WTC11 (cell line): ENCODE measurements around the gene NUP210L. TPM values are rescaled to one million over a fixed set of nuclear protein-coding genes. Genes with fewer than 3 reads are reported as not detected.
"Not testable (repeated sequence)": the region's sequence is repeated elsewhere in the genome, so short reads cannot be mapped to it uniquely, and the experiment has no call there.

Experiments
- ATAC-seq: fragments of 200-7000 bp; cut with Tn5 transposase; 2 replicates; pipeline ENCODE4 v1.10.0; 2021; ENCODE audit warnings: mild to moderate bottlenecking, moderate library complexity
- CTCF ChIA-PET: fragments of 300-600 bp; sonication (Branson Sonifier 250); formaldehyde crosslinking; loops from one replicate; lab custom pipeline; 2021; ENCODE audit warnings: antibody characterized with exemption; lab: Charles Lee
- POLR2A ChIA-PET: fragments of 350-600 bp; sonication (Branson Sonifier 250); formaldehyde crosslinking; loops from one replicate; lab custom pipeline; 2021; ENCODE audit warnings: antibody characterized with exemption; lab: Charles Lee
- DNase-seq: peaks from one replicate; pipeline ENCODE4 v3.0.0; 2021; ENCODE audit warnings: low spot score
- H3K27ac Mint-ChIP-seq: 2 replicates; pipeline ENCODE4 v1.8.0; 2021; ENCODE audit warnings: mixed read lengths
- H3K27me3 Mint-ChIP-seq: 2 replicates; pipeline ENCODE4 v1.8.0; 2021; ENCODE audit warnings: low read depth, mild to moderate bottlenecking, moderate library complexity, mixed read lengths
- H3K36me3 Mint-ChIP-seq: 2 replicates; pipeline ENCODE4 v1.8.0; 2021; ENCODE audit warnings: mixed read lengths
- H3K4me1 Mint-ChIP-seq: 2 replicates; pipeline ENCODE4 v1.8.0; 2022; ENCODE audit warnings: mixed read lengths
- H3K4me3 Mint-ChIP-seq: 2 replicates; pipeline ENCODE4 v1.8.0; 2021; ENCODE audit warnings: mild to moderate bottlenecking, moderate library complexity, mixed read lengths
- H3K9me3 Mint-ChIP-seq: 2 replicates; pipeline ENCODE4 v1.8.0; 2021; ENCODE audit warnings: mixed read lengths
- EMX1 ChIP-seq: fragments of 250-450 bp; sonication (Bioruptor Pico); IDR thresholded peaks from 2 replicates; pipeline ENCODE4 v1.8.0; 2021; ENCODE audit warnings: mild to moderate bottlenecking
- ESRRA ChIP-seq: sonication (generic); formaldehyde crosslinking; IDR thresholded peaks from 2 replicates; pipeline ENCODE4 v1.8.1; 2022; ENCODE audit warnings: mild to moderate bottlenecking, missing genetic modification reagents, borderline replicate concordance
- GTF2I ChIP-seq: fragments of 250-450 bp; sonication (Bioruptor Pico); conservative IDR thresholded peaks from 2 replicates; pipeline ENCODE4 v1.4.0; 2021; ENCODE audit warnings: mild to moderate bottlenecking
- HMGA2 ChIP-seq: fragments of 250-450 bp; sonication (Bioruptor Pico); IDR thresholded peaks from 2 replicates; pipeline ENCODE4 v1.4.0; 2021; ENCODE audit warnings: mild to moderate bottlenecking, moderate library complexity
- IRF1 ChIP-seq: sonication (generic); formaldehyde crosslinking; IDR thresholded peaks from 2 replicates; pipeline ENCODE4 v1.8.0; 2023; ENCODE audit warnings: missing genetic modification reagents
- KAT7 ChIP-seq: sonication (generic); formaldehyde crosslinking; IDR thresholded peaks from 2 replicates; pipeline ENCODE4 v1.8.1; 2023; ENCODE audit warnings: missing genetic modification reagents, mild to moderate bottlenecking, borderline replicate concordance
- MYBL2 ChIP-seq: sonication (generic); formaldehyde crosslinking; IDR thresholded peaks from 2 replicates; pipeline ENCODE4 v1.8.1; 2023; ENCODE audit warnings: mild to moderate bottlenecking, moderate library complexity, missing genetic modification reagents
- NFYB ChIP-seq: sonication (generic); formaldehyde crosslinking; conservative IDR thresholded peaks from 2 replicates; pipeline ENCODE4 v1.8.0; 2022; ENCODE audit warnings: low read depth, missing genetic modification reagents
- SMAD4 ChIP-seq: sonication (generic); formaldehyde crosslinking; IDR thresholded peaks from 2 replicates; pipeline ENCODE4 v1.8.0; 2022; ENCODE audit warnings: mild to moderate bottlenecking, missing genetic modification reagents
- TP53 ChIP-seq: sonication (generic); formaldehyde crosslinking; IDR thresholded peaks from 2 replicates; pipeline ENCODE4 v1.8.1; 2023; ENCODE audit warnings: mild to moderate bottlenecking, missing genetic modification reagents
- ZBTB43 ChIP-seq: sonication (generic); formaldehyde crosslinking; IDR thresholded peaks from 2 replicates; pipeline ENCODE4 v1.8.1; 2023; ENCODE audit warnings: mild to moderate bottlenecking, missing genetic modification reagents
- ZMAT4 ChIP-seq: fragments of 250-450 bp; sonication (Bioruptor Pico); IDR thresholded peaks from 2 replicates; pipeline ENCODE4 v1.9.0; 2021; ENCODE audit warnings: mild to moderate bottlenecking
- ZNF121 ChIP-seq: sonication (generic); formaldehyde crosslinking; IDR thresholded peaks from 2 replicates; pipeline ENCODE4 v1.8.0; 2023; ENCODE audit warnings: missing genetic modification reagents
- ZNF232 ChIP-seq: sonication (generic); formaldehyde crosslinking; IDR thresholded peaks from 2 replicates; pipeline ENCODE4 v1.8.0; 2022; ENCODE audit warnings: mild to moderate bottlenecking, missing genetic modification reagents
- ZNF396 ChIP-seq: fragments of 250-450 bp; sonication (Bioruptor Pico); IDR thresholded peaks from 2 replicates; pipeline ENCODE4 v1.8.0; 2021; ENCODE audit warnings: mild to moderate bottlenecking, moderate library complexity, borderline replicate concordance
- ZNF425 ChIP-seq: fragments of 250-450 bp; sonication (Bioruptor Pico); conservative IDR thresholded peaks from 2 replicates; pipeline ENCODE4 v1.9.0; 2021; ENCODE audit warnings: mild to moderate bottlenecking
- total RNA-seq: library from RNA; stranded (reverse); gene quantifications from 3 replicates; pipeline ENCODE4 v1.2.3, GENCODE V29; 2021

The NUP210L gene
- total RNA-seq, 1 experiment from 2014 or later: 0.02 TPM

- peaks cover 48% of the 10 kb centered on the region for H3K9me3 Mint-ChIP-seq
- H3K27ac Mint-ChIP-seq, H3K4me1 Mint-ChIP-seq, ATAC-seq, DNase-seq, H3K4me3 Mint-ChIP-seq, H3K27me3 Mint-ChIP-seq, H3K36me3 Mint-ChIP-seq, POLR2A ChIA-PET: not testable (repeated sequence)
- peak; percentile 50 for TF ChIP-seq NFYB (CRISPR knock-in tag)
- CTCF ChIA-PET: interaction anchor here (0.6 kb wide), 1 partner anchor 31 kb away, joined by 3 read pairs; no protein-coding TSS in a partner anchor
Measured at GRCh38 chr1:154083057-154083456, 71.8 kb downstream of the NUP210L start.

- no peak for ATAC-seq
- POLR2A ChIA-PET: no interaction called here
Measured at GRCh38 chr1:154081386-154082126, 73.3 kb downstream of the NUP210L start.

GRCh38 chr1:154076413-154076812, 78.5 kb downstream of the NUP210L start:
- Mint-ChIP-seq H3K4me3 (no peak overlapping the region), H3K4me1 (no peaks in the 10 kb centered on the region), H3K27ac (no peak overlapping the region), H3K36me3 (no peaks in the 10 kb centered on the region), H3K27me3 (no peaks in the 10 kb centered on the region; the same call in 1 of the 2 replicates), H3K9me3 (peaks cover 10% of the 10 kb centered on the region)
- ATAC-seq: no peak
- TF ChIP-seq SMAD4: no peak
- TF ChIP-seq ESRRA (CRISPR knock-in tag): no peak
- TF ChIP-seq ZBTB43 (CRISPR knock-in tag): no peak
- no peak for TF ChIP-seq HMGA2 (CRISPR knock-in tag)
- no peak for TF ChIP-seq ZNF425 (CRISPR knock-in tag)
- TF ChIP-seq EMX1 (CRISPR knock-in tag): no peak
- no peak for TF ChIP-seq KAT7 (CRISPR knock-in tag)
- TF ChIP-seq ZNF121 (CRISPR knock-in tag): no peak
- no peak for TF ChIP-seq GTF2I (CRISPR knock-in tag)
- no peak for TF ChIP-seq TP53 (CRISPR knock-in tag)
- TF ChIP-seq IRF1: no peak
- TF ChIP-seq ZNF232: no peak
- no peak for TF ChIP-seq MYBL2 (CRISPR knock-in tag)
- no peak for TF ChIP-seq ZMAT4 (CRISPR knock-in tag)
- no peak for DNase-seq
- CTCF ChIA-PET: interaction anchor here (0.6 kb wide), 1 partner anchor 981 kb away, joined by 3 read pairs; no protein-coding TSS in a partner anchor
- POLR2A ChIA-PET: interaction anchor here (0.6 kb wide), 1 partner anchor 101 kb away, joined by 15 read pairs; no protein-coding TSS in a partner anchor

More at GRCh38 chr1:154081386-154082126, 73.3 kb downstream of the NUP210L start:
- H3K27me3 Mint-ChIP-seq: no peaks in the 10 kb centered on the region; the same call in 1 of the 2 replicates
- peaks cover 37% of the 10 kb centered on the region for H3K9me3 Mint-ChIP-seq
- H3K27ac Mint-ChIP-seq: no peak overlapping the region
- DNase-seq: no peak
- no peak overlapping the region for H3K4me3 Mint-ChIP-seq
- H3K4me1 Mint-ChIP-seq: no peaks in the 10 kb centered on the region
- TF ChIP-seq ZNF396 (CRISPR knock-in tag) (no peak), ZNF121 (CRISPR knock-in tag) (peak; percentile 35; the same call in 1 of the 2 replicates)
- 0 out of 2 replicates have a peak, but pooled peaks cover 2% of the 10 kb centered on the region for H3K36me3 Mint-ChIP-seq
- CTCF ChIA-PET: no interaction called here
